Measurements from ENCODE around the gene TESK1. TPM values are rescaled to one million over a fixed set of nuclear protein-coding genes. Genes with fewer than 3 reads are reported as not detected.
"Not testable (repeated sequence)": the region's sequence is repeated elsewhere in the genome, so short reads cannot be mapped to it uniquely, and the experiment has no call there.

TESK1 gene
- total and polyA plus RNA-seq, 9 donors = 13.2 to 51.1 (median 35.0) TPM

DNA sequence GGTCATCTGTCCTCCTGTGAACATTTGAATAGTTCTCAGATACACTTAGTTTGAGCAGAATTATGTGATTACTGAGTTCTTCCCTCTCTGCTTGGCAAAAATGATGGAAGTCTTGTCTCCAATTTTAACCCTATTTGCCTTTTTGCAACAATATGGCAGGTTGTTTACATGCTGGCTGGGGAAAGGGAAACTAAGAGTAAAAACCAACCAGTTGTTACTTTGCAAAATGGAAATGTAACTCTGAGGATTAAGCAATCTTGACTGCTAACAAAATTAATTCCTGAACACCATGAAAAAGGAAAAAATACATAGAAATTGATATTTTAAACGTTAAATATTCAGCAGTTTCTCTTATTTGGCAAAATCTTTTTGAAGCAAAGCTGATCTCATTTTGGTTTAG, 34.6 kb downstream of the TESK1 start:
- TF ChIP-seq EP300 (IDR thresholded peaks at IDR 0.05) (no peak), POLR2A (IDR thresholded peaks at IDR 0.05) (no peak)
- TF ChIP-seq, protein P1, sequence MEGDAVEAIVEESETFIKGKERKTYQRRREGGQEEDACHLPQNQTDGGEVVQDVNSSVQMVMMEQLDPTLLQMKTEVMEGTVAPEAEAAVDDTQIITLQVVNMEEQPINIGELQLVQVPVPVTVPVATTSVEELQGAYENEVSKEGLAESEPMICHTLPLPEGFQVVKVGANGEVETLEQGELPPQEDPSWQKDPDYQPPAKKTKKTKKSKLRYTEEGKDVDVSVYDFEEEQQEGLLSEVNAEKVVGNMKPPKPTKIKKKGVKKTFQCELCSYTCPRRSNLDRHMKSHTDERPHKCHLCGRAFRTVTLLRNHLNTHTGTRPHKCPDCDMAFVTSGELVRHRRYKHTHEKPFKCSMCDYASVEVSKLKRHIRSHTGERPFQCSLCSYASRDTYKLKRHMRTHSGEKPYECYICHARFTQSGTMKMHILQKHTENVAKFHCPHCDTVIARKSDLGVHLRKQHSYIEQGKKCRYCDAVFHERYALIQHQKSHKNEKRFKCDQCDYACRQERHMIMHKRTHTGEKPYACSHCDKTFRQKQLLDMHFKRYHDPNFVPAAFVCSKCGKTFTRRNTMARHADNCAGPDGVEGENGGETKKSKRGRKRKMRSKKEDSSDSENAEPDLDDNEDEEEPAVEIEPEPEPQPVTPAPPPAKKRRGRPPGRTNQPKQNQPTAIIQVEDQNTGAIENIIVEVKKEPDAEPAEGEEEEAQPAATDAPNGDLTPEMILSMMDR (IDR thresholded peaks at IDR 0.05) = no peak
- intact Hi-C loops (cut with DNase I) = loop anchor here in 1 of 4 donors (10.0 kb wide), 1 partner anchor 245 kb away; no protein-coding TSS in a partner anchor
- H3K4me3 ChIP-seq = no peak overlapping the region
- H3K27ac ChIP-seq = no peak overlapping the region
- WGBS, 3 donors = 76 to 86% (median 84%) methylated on average over 1 of the region's 1 CpG
- no peaks in the 10 kb centered on the region for H3K9me3 ChIP-seq
- no peaks in the 10 kb centered on the region for H3K4me1 ChIP-seq (ENCODE audit: insufficient read depth)
- DNase-seq = no peak
- no peaks in the 10 kb centered on the region for H3K27me3 ChIP-seq
- no peaks in the 10 kb centered on the region for H3K36me3 ChIP-seq

DNA sequence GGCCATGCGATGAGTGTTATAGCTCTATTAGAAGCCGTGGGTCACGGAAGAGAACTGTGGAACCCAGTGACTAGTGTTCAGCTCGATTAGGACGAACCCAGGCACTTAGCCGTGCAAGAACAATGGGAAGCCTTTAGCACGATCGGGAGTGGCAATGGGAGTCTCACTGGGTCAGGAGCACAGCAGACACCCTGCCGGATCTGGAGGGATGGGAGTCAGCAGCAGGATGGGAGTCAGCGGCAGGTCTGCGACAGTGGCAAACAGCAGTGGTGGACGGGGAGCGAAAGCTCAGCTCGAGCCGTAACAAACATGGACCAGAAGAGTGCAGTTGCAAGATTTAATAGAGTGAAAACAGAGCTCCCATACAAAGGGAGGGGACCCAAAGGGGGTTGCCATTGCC, 35.4 kb downstream of the TESK1 start:
- DNase-seq; H3K4me1 ChIP-seq (ENCODE audit: insufficient read depth); H3K9me3 ChIP-seq; H3K4me3 ChIP-seq; H3K27me3 ChIP-seq; H3K27ac ChIP-seq; H3K36me3 ChIP-seq: not testable (repeated sequence)
- intact Hi-C loops (cut with DNase I) = loop anchor here in 1 of 4 donors (10.0 kb wide), 1 partner anchor 244 kb away; no protein-coding TSS in a partner anchor
- 94 to 99% (median 96%) methylated on average over 15 of the region's 15 CpGs for WGBS, 3 donors

DNA sequence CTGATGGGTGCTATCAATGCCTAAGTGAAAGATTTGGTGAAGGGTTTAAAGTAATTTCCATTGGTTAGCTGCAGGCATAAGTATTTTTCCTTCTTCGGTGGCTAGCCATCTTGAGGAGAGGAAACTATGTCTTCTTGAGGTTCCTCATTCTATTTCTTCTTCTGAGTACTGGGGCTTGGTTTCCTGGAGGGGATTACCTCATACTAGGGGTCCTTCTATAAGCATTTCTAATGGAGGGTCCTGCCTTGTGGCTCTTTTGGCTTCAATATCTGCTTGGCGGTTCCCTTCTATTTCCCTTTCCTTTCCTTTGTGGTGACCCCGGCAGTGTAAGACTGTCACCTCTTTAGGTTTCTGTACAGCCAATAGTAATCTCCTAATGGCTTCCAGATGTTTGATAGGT, 36.4 kb downstream of the TESK1 start:
- H3K4me3 ChIP-seq; H3K36me3 ChIP-seq; H3K27me3 ChIP-seq; H3K27ac ChIP-seq; DNase-seq; H3K4me1 ChIP-seq (ENCODE audit: insufficient read depth); H3K9me3 ChIP-seq: not testable (repeated sequence)
- WGBS, 3 donors = 93 to 95% (median 95%) methylated on average over 3 of the region's 3 CpGs
- intact Hi-C loops (cut with DNase I) = loop anchor here in 1 of 4 donors (10.0 kb wide), 1 partner anchor 243 kb away; no protein-coding TSS in a partner anchor

GRCh38 chr9:35643046-35643445, 38.0 kb downstream of the TESK1 start:
- 93 to 96% (median 93%) methylated on average over 12 of the region's 12 CpGs for WGBS, 3 donors
- TF ChIP-seq, protein P1 (IDR thresholded peaks at IDR 0.05) = no peak
- TF ChIP-seq EP300 (IDR thresholded peaks at IDR 0.05) = no peak
- TF ChIP-seq POLR2A (IDR thresholded peaks at IDR 0.05) = no peak
- no peak overlapping the region for H3K27ac ChIP-seq
- no peaks in the 10 kb centered on the region for H3K9me3 ChIP-seq
- DNase-seq = no peak
- intact Hi-C loops (cut with DNase I) = loop anchor here in 1 of 4 donors (10.0 kb wide), 1 partner anchor 242 kb away; no protein-coding TSS in a partner anchor
- H3K36me3 ChIP-seq = no peaks in the 10 kb centered on the region
- no peak overlapping the region for H3K4me3 ChIP-seq
- H3K4me1 ChIP-seq (ENCODE audit: insufficient read depth) = peaks cover 3% of the 10 kb centered on the region
- no peaks in the 10 kb centered on the region for H3K27me3 ChIP-seq

DNA sequence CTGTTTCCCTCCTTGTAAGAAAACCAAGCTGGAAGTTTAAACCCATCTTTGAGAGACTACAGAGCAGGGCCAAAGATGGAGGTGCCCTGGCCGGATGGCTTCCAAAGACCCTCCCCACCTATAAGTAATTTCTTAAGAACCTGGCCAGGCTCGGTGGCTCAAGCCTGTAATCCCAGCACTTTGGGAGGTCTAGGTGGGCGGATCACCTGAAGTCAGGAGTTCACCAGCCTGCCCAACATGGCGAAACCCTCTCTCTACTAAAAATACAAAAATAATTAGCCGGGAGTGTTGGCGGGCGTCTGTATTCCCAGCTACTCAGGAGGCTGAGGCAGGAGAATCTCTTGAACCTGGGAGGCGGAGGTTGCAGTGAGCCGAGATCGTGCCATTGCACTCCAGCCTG, 40.7 kb downstream of the TESK1 start:
- Histone ChIP-seq H3K4me3 (peak overlapping the region; percentile 42), H3K27ac (peak overlapping the region in 1 of 2 donors; percentile 78)
- H3K36me3 ChIP-seq; DNase-seq; H3K9me3 ChIP-seq; H3K4me1 ChIP-seq (ENCODE audit: insufficient read depth); H3K27me3 ChIP-seq: not testable (repeated sequence)
- 28 to 41% (median 40%) methylated on average over 10 of the region's 10 CpGs for whole genome bisulfite sequencing, 3 donors
- intact Hi-C loops (cut with DNase I) = loop anchor here in 2 of 4 donors (2.0 to 10.0 kb wide), 3 partner anchors 38 to 239 kb away; partner anchors contain the start of gene TESK1 (in 2 of the 2)

DNA sequence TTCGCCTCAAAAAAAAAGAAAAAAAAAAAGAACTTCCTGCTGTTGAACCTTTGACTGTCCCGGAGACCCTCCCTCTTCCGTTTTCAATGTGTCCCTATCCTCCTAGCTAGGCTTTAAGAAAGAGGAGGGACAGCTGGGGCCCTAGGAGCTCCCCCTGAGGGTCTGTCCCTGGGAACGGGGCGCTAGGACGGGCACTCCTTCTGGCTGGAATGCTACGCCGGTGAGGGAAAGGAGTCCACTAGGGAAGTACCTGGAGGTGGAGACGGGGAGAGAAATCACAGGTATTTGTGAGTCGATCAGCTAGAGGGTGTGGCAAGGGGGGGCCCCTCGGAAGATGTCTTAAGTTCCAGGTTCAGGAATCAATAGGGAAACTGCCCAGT, 41.1 kb downstream of the TESK1 start:
- Histone ChIP-seq H3K27ac (peak overlapping the region; percentile 48 to 78), H3K4me3 (peak overlapping the region; percentile 42), H3K36me3 (no peaks in the 10 kb centered on the region), H3K4me1 (ENCODE audit: insufficient read depth) (peaks cover 3% of the 10 kb centered on the region), H3K27me3 (no peaks in the 10 kb centered on the region), H3K9me3 (no peaks in the 10 kb centered on the region)
- TF ChIP-seq POLR2A (IDR thresholded peaks at IDR 0.05) (no peak), EP300 (IDR thresholded peaks at IDR 0.05) (no peak)
- TF ChIP-seq, protein P1 (IDR thresholded peaks at IDR 0.05) = no peak
- 1 to 3% (median 1%) methylated on average over 11 of the region's 11 CpGs for WGBS, 3 donors
- intact Hi-C loops (cut with DNase I) = loop anchor here in 2 of 4 donors (2.0 to 10.0 kb wide), 3 partner anchors 39 to 239 kb away; partner anchors contain the start of gene TESK1 (in 2 of the 2)
- DNase-seq = peak in 1 of 5 donors; percentile 52
